H1 (cell line): ENCODE results near the gene UTP20. TPM values are rescaled to one million over a fixed set of nuclear protein-coding genes. Genes with fewer than 3 reads are reported as not detected.

Experiments used
- CTCF ChIA-PET: fragments of 300-600 bp; sonication (Branson Sonifier 250); formaldehyde crosslinking; loops from one replicate; lab custom pipeline; 2021; ENCODE audit not compliant: partially characterized antibody; lab: Charles Lee
- POLR2A ChIA-PET: fragments of 300-600 bp; sonication (Branson Sonifier 250); formaldehyde crosslinking; loops from one replicate; lab custom pipeline; 2021; ENCODE audit warnings: inconsistent platforms; ENCODE audit not compliant: partially characterized antibody; lab: Charles Lee
- DNase-seq, 2 experiments: peaks; one replicate each; pipeline versions ENCODE4 v3.0.0 to v3.0.0-alpha.2; 2010 to 2022; ENCODE audit warnings: low spot score in 2 of 2, low read depth in 1 of 2, mixed read lengths in 1 of 2
- FAIRE-seq: peaks from 2 replicates; lab custom pipeline; 2011; peaks lifted over from hg19 to GRCh38; lab: Jason Lieb, UNC
- H2AFZ ChIP-seq: 2 replicates; pipeline ENCODE4 v1.8.1; 2012; ENCODE audit warnings: low read length, inconsistent platforms
- H2AK5ac ChIP-seq: 2 replicates; pipeline ENCODE4 v1.6.1; 2013; ENCODE audit warnings: low read depth, low read length
- H2BK120ac ChIP-seq: replicated peaks from 2 replicates; pipeline ENCODE3; 2013; ENCODE audit warnings: low read depth, low read length, inconsistent platforms
- H2BK12ac ChIP-seq: 2 replicates; pipeline ENCODE4 v1.6.1; 2013; ENCODE audit warnings: low read depth, low read length
- H2BK15ac ChIP-seq: 2 replicates; pipeline ENCODE4 v1.6.1; 2013; ENCODE audit warnings: low read length
- H2BK20ac ChIP-seq: 2 replicates; pipeline ENCODE4 v1.6.1; 2013; ENCODE audit warnings: low read length
- H2BK5ac ChIP-seq: 2 replicates; pipeline ENCODE4 v1.6.1; 2013; ENCODE audit warnings: low read depth, low read length
- H3K14ac ChIP-seq: 2 replicates; pipeline ENCODE4 v1.6.1; 2013; ENCODE audit warnings: inconsistent platforms; ENCODE audit not compliant: insufficient read length
- H3K18ac ChIP-seq: 2 replicates; pipeline ENCODE4 v1.6.1; 2013; ENCODE audit warnings: low read length; ENCODE audit errors: extremely low read depth
- H3K23ac ChIP-seq: 2 replicates; pipeline ENCODE4 v1.6.1; 2013; ENCODE audit warnings: inconsistent platforms; ENCODE audit not compliant: insufficient read length
- H3K23me2 ChIP-seq: 2 replicates; pipeline ENCODE4 v1.6.1; 2013; ENCODE audit warnings: low read depth, low read length
- H3K27ac ChIP-seq: 2 replicates; pipeline ENCODE4 v1.6.1; 2011; ENCODE audit warnings: low read depth, low read length, inconsistent platforms
- H3K27me3 ChIP-seq, 4 experiments: replicated peaks in 1 of 4; 1 replicate in 1 of 4; 2 replicates in 3 of 4; pipeline versions ENCODE4 v1.6.1 to v1.8.1; 2011 to 2013; ENCODE audit warnings: low read length in 3 of 4, mild to moderate bottlenecking in 3 of 4, inconsistent platforms in 2 of 4, mixed read lengths in 2 of 4, moderate library complexity in 1 of 4; ENCODE audit not compliant: control insufficient read depth in 3 of 4, insufficient read depth in 3 of 4; ENCODE audit errors: extremely low read depth in 1 of 4
- H3K36me3 ChIP-seq, 4 experiments: 2 replicates each; pipeline versions ENCODE4 v1.6.1 to v1.8.1; 2011 to 2013; ENCODE audit warnings: mild to moderate bottlenecking in 4 of 4, low read length in 3 of 4, moderate library complexity in 2 of 4, control low read depth in 1 of 4, inconsistent platforms in 1 of 4; ENCODE audit not compliant: insufficient read depth in 4 of 4, control insufficient read depth in 2 of 4
- H3K4ac ChIP-seq: replicated peaks from 2 replicates; pipeline ENCODE3; 2013; ENCODE audit warnings: low read length, low read depth, mixed read lengths, inconsistent platforms; ENCODE audit not compliant: insufficient read length
- H3K4me1 ChIP-seq, 4 experiments: replicated peaks in 1 of 4; 1 replicate in 1 of 4; 2 replicates in 3 of 4; pipeline versions ENCODE4 v1.6.1 to v1.8.1; 2011 to 2013; ENCODE audit warnings: low read length in 3 of 4, inconsistent platforms in 2 of 4, mixed read lengths in 1 of 4; ENCODE audit not compliant: insufficient read depth in 4 of 4, control insufficient read depth in 3 of 4
- H3K4me2 ChIP-seq, 2 experiments: 2 replicates each; pipeline versions ENCODE4 v1.6.1 to v1.8.1; 2011 to 2013; ENCODE audit warnings: low read depth in 2 of 2, low read length in 2 of 2, control low read depth in 1 of 2, inconsistent platforms in 1 of 2, mild to moderate bottlenecking in 1 of 2; ENCODE audit not compliant: insufficient read depth in 1 of 2
- H3K4me3 ChIP-seq, 4 experiments: fragments of 200-600, 300-600 bp in 1 of 4; sonication (generic), shearing (Covaris generic), sonication (Bioruptor Twin) in 1 of 4; 2 replicates each; pipeline versions ENCODE4 v1.5.1 to v1.8.1; 2011 to 2016; ENCODE audit warnings: low read length in 4 of 4, low read depth in 3 of 4, control low read depth in 2 of 4, inconsistent platforms in 2 of 4, mild to moderate bottlenecking in 2 of 4, mixed read lengths in 1 of 4, moderate library complexity in 1 of 4; ENCODE audit not compliant: insufficient read depth in 2 of 4; ENCODE audit errors: extremely low read depth in 1 of 4
- H3K56ac ChIP-seq: replicated peaks from 2 replicates; pipeline ENCODE3; 2013; ENCODE audit warnings: low read depth, mild to moderate bottlenecking, mixed read lengths, low read length, inconsistent platforms; ENCODE audit not compliant: insufficient read length
- H3K79me1 ChIP-seq: 2 replicates; pipeline ENCODE4 v1.6.1; 2013; ENCODE audit warnings: low read depth, low read length, control low read depth
- H3K79me2 ChIP-seq, 2 experiments: 2 replicates each; pipeline versions ENCODE4 v1.6.1 to v1.8.1; 2012 to 2013; ENCODE audit warnings: low read length in 2 of 2, mild to moderate bottlenecking in 2 of 2, inconsistent platforms in 1 of 2; ENCODE audit not compliant: insufficient read depth in 2 of 2, control insufficient read depth in 1 of 2
- H3K9ac ChIP-seq, 4 experiments: replicated peaks in 1 of 4; 1 replicate in 1 of 4; 2 replicates in 3 of 4; pipeline versions ENCODE4 v1.6.1 to v1.8.1; 2011 to 2013; ENCODE audit warnings: low read depth in 3 of 4, low read length in 3 of 4, control low read depth in 2 of 4, mild to moderate bottlenecking in 2 of 4, moderate library complexity in 2 of 4, inconsistent platforms in 1 of 4; ENCODE audit errors: extremely low read depth in 1 of 4
- H3K9me3 ChIP-seq, 2 experiments: 2 replicates each; pipeline versions ENCODE4 v1.6.1 to v1.8.1; 2012 to 2013; ENCODE audit warnings: mild to moderate bottlenecking in 2 of 2, moderate library complexity in 2 of 2, control low read depth in 1 of 2, inconsistent platforms in 1 of 2, low read depth in 1 of 2, low read length in 1 of 2, mixed read lengths in 1 of 2; ENCODE audit not compliant: insufficient read depth in 2 of 2
- H4K20me1 ChIP-seq, 2 experiments: replicated peaks in 1 of 2; 2 replicates each; pipeline versions ENCODE3 to v1.8.1; 2011 to 2013; ENCODE audit warnings: inconsistent platforms in 2 of 2, low read length in 2 of 2, mild to moderate bottlenecking in 1 of 2; ENCODE audit not compliant: insufficient read depth in 2 of 2, control insufficient read depth in 1 of 2
- H4K5ac ChIP-seq: 2 replicates; pipeline ENCODE4 v1.6.1; 2013; ENCODE audit warnings: low read length, low read depth, mixed read lengths, inconsistent platforms; ENCODE audit not compliant: insufficient read length
- H4K8ac ChIP-seq: 2 replicates; pipeline ENCODE4 v1.8.0; 2013; ENCODE audit warnings: mild to moderate bottlenecking, moderate library complexity, low read length, inconsistent platforms; ENCODE audit not compliant: insufficient read depth; ENCODE audit errors: extremely low read depth
- H4K91ac ChIP-seq: replicated peaks from 2 replicates; pipeline ENCODE3; 2013; ENCODE audit warnings: low read length, mixed read lengths, inconsistent platforms; ENCODE audit not compliant: insufficient read length
- ASH2L ChIP-seq: fragments of 200-600, 300-600 bp; sonication (generic); IDR thresholded peaks from one replicate; pipeline ENCODE4 v1.7.1; 2017; ENCODE audit warnings: low read length
- CBX5 ChIP-seq: fragments of 300-800, 300-1000 bp; sonication (generic); IDR thresholded peaks from 2 replicates; pipeline ENCODE4 v1.7.1; 2016; ENCODE audit warnings: antibody characterized with exemption, low read length, low read depth
- CBX8 ChIP-seq: fragments of 300-800, 300-1000 bp; sonication (generic); IDR thresholded peaks from 2 replicates; pipeline ENCODE4 v1.7.1; 2016; ENCODE audit warnings: low read depth, low read length, borderline replicate concordance
- EGR1 ChIP-seq: IDR thresholded peaks from 2 replicates; pipeline ENCODE4 v1.6.1; 2011; ENCODE audit warnings: low read depth, low read length, borderline replicate concordance
- JUN ChIP-seq: IDR thresholded peaks from 2 replicates; pipeline ENCODE4 v1.6.1; 2011; ENCODE audit warnings: low read depth, mild to moderate bottlenecking, improper control_type of control experiment, low read length
- KDM5A ChIP-seq: fragments of 200-600 bp; IDR thresholded peaks from 2 replicates; pipeline ENCODE4 v1.7.1; 2012; ENCODE audit warnings: mild to moderate bottlenecking, low read length, inconsistent platforms, mixed read lengths
- SAP30 ChIP-seq: fragments of 300-600 bp; sonication (generic); IDR thresholded peaks from 2 replicates; pipeline ENCODE4 v1.7.1; 2012; ENCODE audit warnings: low read length, moderate library complexity, mild to moderate bottlenecking, inconsistent platforms; ENCODE audit not compliant: insufficient read depth, insufficient replicate concordance
- SP4 ChIP-seq: IDR thresholded peaks from 2 replicates; pipeline ENCODE4 v1.6.1; 2012; ENCODE audit warnings: low read length, inconsistent platforms
- TAF1 ChIP-seq: IDR thresholded peaks from 2 replicates; pipeline ENCODE4 v1.6.1; 2011; ENCODE audit warnings: mild to moderate bottlenecking, low read depth, low read length
- TBP ChIP-seq: IDR thresholded peaks from 2 replicates; pipeline ENCODE4 v1.6.1; 2011; ENCODE audit warnings: low read depth, low read length, improper control_type of control experiment
- TCF12 ChIP-seq: IDR thresholded peaks from 2 replicates; pipeline ENCODE4 v1.6.1; 2011; ENCODE audit warnings: low read depth, mild to moderate bottlenecking, low read length
- WGBS, 2 experiments: shearing (Covaris generic) in 1 of 2; methylation state at CpG; one replicate each; pipeline versions ENCODE4 v1.1.6 to v1.1.7; 2013 to 2015; ENCODE audit warnings: low lambda C conversion rate in 2 of 2, mixed read lengths in 2 of 2, inconsistent platforms in 1 of 2, low coverage in 1 of 2, missing lambda C conversion rate in 1 of 2; ENCODE audit not compliant: insufficient replicate concordance in 2 of 2, insufficient coverage in 1 of 2, insufficient read length in 1 of 2; ENCODE audit errors: extremely low coverage in 1 of 2, missing lambda C conversion rate in 1 of 2; 5-methylcytosine and 5-hydroxymethylcytosine counted together
- polyA plus RNA-seq, 7 experiments: library from polyadenylated mRNA; depleted of rRNA in 3 of 7; stranded (reverse) in 5 of 7; unstranded in 2 of 7; fragments of >200 nt in 5 of 7; fragments of 200-250 nt in 2 of 7; gene quantifications; 1 replicate in 5 of 7; 2 replicates in 1 of 7; 4 replicates in 1 of 7; pipeline versions ENCODE4 v1.2.1 to v1.2.3, GENCODE V29; 2011 to 2013; ENCODE audit warnings: missing spikeins in 2 of 7, mixed read lengths in 2 of 7
- total RNA-seq: library from RNA; stranded (reverse); fragmentation: NEBNext Ultra II Directional; extraction: Animal tissue kit (Norgen Biotek cat#: 25700); gene quantifications from 2 replicates; pipeline ENCODE4 v1.2.1, GENCODE V29; 2021

Gene UTP20
- total and polyA plus RNA-seq, 2 of the 8 experiments (the other 6 are each of a cell fraction or from before 2014, with no cell fraction given), result 8.5 to 48.4 TPM

- H3K4ac ChIP-seq, result no peak overlapping the region
- no peak overlapping the region for H3K4me2 ChIP-seq
- H3K18ac ChIP-seq, result no peak overlapping the region
- no peaks in the 10 kb centered on the region for H3K36me3 ChIP-seq
- H3K9ac ChIP-seq, result no peak overlapping the region
- no peaks in the 10 kb centered on the region for H3K27me3 ChIP-seq
- no peak overlapping the region for H3K4me3 ChIP-seq
- no peak overlapping the region for H2BK12ac ChIP-seq
- no peak overlapping the region for H3K23ac ChIP-seq
- ChIA-PET POLR2A (no interaction called here), CTCF (interaction anchor here (0.7 to 1.0 kb wide), 8 partner anchors 11 to 428 kb away, joined by 3 to 7 read pairs (median 3); no protein-coding TSS in a partner anchor)
- 93% methylated on average over 1 of the region's 1 CpG; no CpG with 5 or more reads in 1 of the 2 experiments for WGBS, 2 experiments
- H2AK5ac ChIP-seq, result no peak overlapping the region
- no peaks in the 10 kb centered on the region for H4K20me1 ChIP-seq
- no peak overlapping the region for H3K14ac ChIP-seq
- H2AFZ ChIP-seq, result no peak overlapping the region
- no peaks in the 10 kb centered on the region for H3K23me2 ChIP-seq
- H4K8ac ChIP-seq, result no peak overlapping the region
- H4K91ac ChIP-seq, result no peak overlapping the region
- no peak overlapping the region for H2BK20ac ChIP-seq
- TF ChIP-seq SAP30 (no peak), TBP (no peak), TAF1 (no peak), CBX5 (no peak), SP4 (no peak), ASH2L (no peak), KDM5A (no peak), TCF12 (no peak), CBX8 (no peak), JUN (no peak), EGR1 (no peak)
- no peak overlapping the region for H4K5ac ChIP-seq
- H3K79me2 ChIP-seq, result no peaks in the 10 kb centered on the region
- DNase-seq (no peak), FAIRE-seq (no peak)
- no peak overlapping the region for H3K27ac ChIP-seq
- no peaks in the 10 kb centered on the region for H3K79me1 ChIP-seq
- no peaks in the 10 kb centered on the region for H3K9me3 ChIP-seq
- H2BK15ac ChIP-seq, result no peak overlapping the region
- no peak overlapping the region for H2BK5ac ChIP-seq
- H3K56ac ChIP-seq, result no peak overlapping the region
- no peaks in the 10 kb centered on the region for H3K4me1 ChIP-seq
- H2BK120ac ChIP-seq, result no peak overlapping the region
These were observed 135.3 kb downstream of the UTP20 start for GRCh38 chr12:101415228-101415627.
